H1 (cell line): ENCODE data around the gene ZACN. TPM values are rescaled to one million over a fixed set of nuclear protein-coding genes. Genes with fewer than 3 reads are reported as not detected.

Experiments
- CTCF ChIA-PET: fragments of 300-600 bp; sonication (Branson Sonifier 250); formaldehyde crosslinking; loops from one replicate; lab custom pipeline; 2021; ENCODE audit not compliant: partially characterized antibody; lab: Charles Lee
- POLR2A ChIA-PET: fragments of 300-600 bp; sonication (Branson Sonifier 250); formaldehyde crosslinking; loops from one replicate; lab custom pipeline; 2021; ENCODE audit warnings: inconsistent platforms; ENCODE audit not compliant: partially characterized antibody; lab: Charles Lee
- DNase-seq, 2 experiments: peaks; one replicate each; pipeline versions ENCODE4 v3.0.0 to v3.0.0-alpha.2; 2010 to 2022; ENCODE audit warnings: low spot score in 2 of 2, low read depth in 1 of 2, mixed read lengths in 1 of 2
- FAIRE-seq: peaks from 2 replicates; lab custom pipeline; 2011; peaks lifted over from hg19 to GRCh38; lab: Jason Lieb, UNC
- H2AFZ ChIP-seq: 2 replicates; pipeline ENCODE4 v1.8.1; 2012; ENCODE audit warnings: low read length, inconsistent platforms
- H2AK5ac ChIP-seq: 2 replicates; pipeline ENCODE4 v1.6.1; 2013; ENCODE audit warnings: low read depth, low read length
- H2BK120ac ChIP-seq: replicated peaks from 2 replicates; pipeline ENCODE3; 2013; ENCODE audit warnings: low read depth, low read length, inconsistent platforms
- H2BK12ac ChIP-seq: 2 replicates; pipeline ENCODE4 v1.6.1; 2013; ENCODE audit warnings: low read depth, low read length
- H2BK15ac ChIP-seq: 2 replicates; pipeline ENCODE4 v1.6.1; 2013; ENCODE audit warnings: low read length
- H2BK20ac ChIP-seq: 2 replicates; pipeline ENCODE4 v1.6.1; 2013; ENCODE audit warnings: low read length
- H2BK5ac ChIP-seq: 2 replicates; pipeline ENCODE4 v1.6.1; 2013; ENCODE audit warnings: low read depth, low read length
- H3K14ac ChIP-seq: 2 replicates; pipeline ENCODE4 v1.6.1; 2013; ENCODE audit warnings: inconsistent platforms; ENCODE audit not compliant: insufficient read length
- H3K18ac ChIP-seq: 2 replicates; pipeline ENCODE4 v1.6.1; 2013; ENCODE audit warnings: low read length; ENCODE audit errors: extremely low read depth
- H3K23ac ChIP-seq: 2 replicates; pipeline ENCODE4 v1.6.1; 2013; ENCODE audit warnings: inconsistent platforms; ENCODE audit not compliant: insufficient read length
- H3K23me2 ChIP-seq: 2 replicates; pipeline ENCODE4 v1.6.1; 2013; ENCODE audit warnings: low read depth, low read length
- H3K27ac ChIP-seq: 2 replicates; pipeline ENCODE4 v1.6.1; 2011; ENCODE audit warnings: low read depth, low read length, inconsistent platforms
- H3K27me3 ChIP-seq, 4 experiments: replicated peaks in 1 of 4; 1 replicate in 1 of 4; 2 replicates in 3 of 4; pipeline versions ENCODE4 v1.6.1 to v1.8.1; 2011 to 2013; ENCODE audit warnings: low read length in 3 of 4, mild to moderate bottlenecking in 3 of 4, inconsistent platforms in 2 of 4, mixed read lengths in 2 of 4, moderate library complexity in 1 of 4; ENCODE audit not compliant: control insufficient read depth in 3 of 4, insufficient read depth in 3 of 4; ENCODE audit errors: extremely low read depth in 1 of 4
- H3K36me3 ChIP-seq, 4 experiments: 2 replicates each; pipeline versions ENCODE4 v1.6.1 to v1.8.1; 2011 to 2013; ENCODE audit warnings: mild to moderate bottlenecking in 4 of 4, low read length in 3 of 4, moderate library complexity in 2 of 4, control low read depth in 1 of 4, inconsistent platforms in 1 of 4; ENCODE audit not compliant: insufficient read depth in 4 of 4, control insufficient read depth in 2 of 4
- H3K4ac ChIP-seq: replicated peaks from 2 replicates; pipeline ENCODE3; 2013; ENCODE audit warnings: low read length, low read depth, mixed read lengths, inconsistent platforms; ENCODE audit not compliant: insufficient read length
- H3K4me1 ChIP-seq, 4 experiments: replicated peaks in 1 of 4; 1 replicate in 1 of 4; 2 replicates in 3 of 4; pipeline versions ENCODE4 v1.6.1 to v1.8.1; 2011 to 2013; ENCODE audit warnings: low read length in 3 of 4, inconsistent platforms in 2 of 4, mixed read lengths in 1 of 4; ENCODE audit not compliant: insufficient read depth in 4 of 4, control insufficient read depth in 3 of 4
- H3K4me2 ChIP-seq, 2 experiments: 2 replicates each; pipeline versions ENCODE4 v1.6.1 to v1.8.1; 2011 to 2013; ENCODE audit warnings: low read depth in 2 of 2, low read length in 2 of 2, control low read depth in 1 of 2, inconsistent platforms in 1 of 2, mild to moderate bottlenecking in 1 of 2; ENCODE audit not compliant: insufficient read depth in 1 of 2
- H3K4me3 ChIP-seq, 4 experiments: fragments of 200-600, 300-600 bp in 1 of 4; sonication (generic), shearing (Covaris generic), sonication (Bioruptor Twin) in 1 of 4; 2 replicates each; pipeline versions ENCODE4 v1.5.1 to v1.8.1; 2011 to 2016; ENCODE audit warnings: low read length in 4 of 4, low read depth in 3 of 4, control low read depth in 2 of 4, inconsistent platforms in 2 of 4, mild to moderate bottlenecking in 2 of 4, mixed read lengths in 1 of 4, moderate library complexity in 1 of 4; ENCODE audit not compliant: insufficient read depth in 2 of 4; ENCODE audit errors: extremely low read depth in 1 of 4
- H3K56ac ChIP-seq: replicated peaks from 2 replicates; pipeline ENCODE3; 2013; ENCODE audit warnings: low read depth, mild to moderate bottlenecking, mixed read lengths, low read length, inconsistent platforms; ENCODE audit not compliant: insufficient read length
- H3K79me1 ChIP-seq: 2 replicates; pipeline ENCODE4 v1.6.1; 2013; ENCODE audit warnings: low read depth, low read length, control low read depth
- H3K79me2 ChIP-seq, 2 experiments: 2 replicates each; pipeline versions ENCODE4 v1.6.1 to v1.8.1; 2012 to 2013; ENCODE audit warnings: low read length in 2 of 2, mild to moderate bottlenecking in 2 of 2, inconsistent platforms in 1 of 2; ENCODE audit not compliant: insufficient read depth in 2 of 2, control insufficient read depth in 1 of 2
- H3K9ac ChIP-seq, 4 experiments: replicated peaks in 1 of 4; 1 replicate in 1 of 4; 2 replicates in 3 of 4; pipeline versions ENCODE4 v1.6.1 to v1.8.1; 2011 to 2013; ENCODE audit warnings: low read depth in 3 of 4, low read length in 3 of 4, control low read depth in 2 of 4, mild to moderate bottlenecking in 2 of 4, moderate library complexity in 2 of 4, inconsistent platforms in 1 of 4; ENCODE audit errors: extremely low read depth in 1 of 4
- H3K9me3 ChIP-seq, 2 experiments: 2 replicates each; pipeline versions ENCODE4 v1.6.1 to v1.8.1; 2012 to 2013; ENCODE audit warnings: mild to moderate bottlenecking in 2 of 2, moderate library complexity in 2 of 2, control low read depth in 1 of 2, inconsistent platforms in 1 of 2, low read depth in 1 of 2, low read length in 1 of 2, mixed read lengths in 1 of 2; ENCODE audit not compliant: insufficient read depth in 2 of 2
- H4K20me1 ChIP-seq, 2 experiments: replicated peaks in 1 of 2; 2 replicates each; pipeline versions ENCODE3 to v1.8.1; 2011 to 2013; ENCODE audit warnings: inconsistent platforms in 2 of 2, low read length in 2 of 2, mild to moderate bottlenecking in 1 of 2; ENCODE audit not compliant: insufficient read depth in 2 of 2, control insufficient read depth in 1 of 2
- H4K5ac ChIP-seq: 2 replicates; pipeline ENCODE4 v1.6.1; 2013; ENCODE audit warnings: low read length, low read depth, mixed read lengths, inconsistent platforms; ENCODE audit not compliant: insufficient read length
- H4K8ac ChIP-seq: 2 replicates; pipeline ENCODE4 v1.8.0; 2013; ENCODE audit warnings: mild to moderate bottlenecking, moderate library complexity, low read length, inconsistent platforms; ENCODE audit not compliant: insufficient read depth; ENCODE audit errors: extremely low read depth
- H4K91ac ChIP-seq: replicated peaks from 2 replicates; pipeline ENCODE3; 2013; ENCODE audit warnings: low read length, mixed read lengths, inconsistent platforms; ENCODE audit not compliant: insufficient read length
- E2F6 ChIP-seq: IDR thresholded peaks from 2 replicates; pipeline ENCODE4 v1.6.1; 2012; ENCODE audit warnings: inconsistent platforms
- FOSL1 ChIP-seq: IDR thresholded peaks from 2 replicates; pipeline ENCODE4 v1.6.1; 2011; ENCODE audit warnings: mild to moderate bottlenecking, low read depth, low read length, moderate library complexity; ENCODE audit not compliant: insufficient read depth
- HDAC6 ChIP-seq: IDR thresholded peaks from one replicate; pipeline ENCODE4 v1.7.1; 2012; ENCODE audit warnings: low read depth, mild to moderate bottlenecking, inconsistent platforms, low read length, moderate library complexity
- MAFK ChIP-seq: IDR thresholded peaks from 2 replicates; pipeline ENCODE4 v1.6.1; 2012; ENCODE audit warnings: low read depth, mild to moderate bottlenecking, improper control_type of control experiment, low read length
- WGBS, 2 experiments: shearing (Covaris generic) in 1 of 2; methylation state at CpG; one replicate each; pipeline versions ENCODE4 v1.1.6 to v1.1.7; 2013 to 2015; ENCODE audit warnings: low lambda C conversion rate in 2 of 2, mixed read lengths in 2 of 2, inconsistent platforms in 1 of 2, low coverage in 1 of 2, missing lambda C conversion rate in 1 of 2; ENCODE audit not compliant: insufficient replicate concordance in 2 of 2, insufficient coverage in 1 of 2, insufficient read length in 1 of 2; ENCODE audit errors: extremely low coverage in 1 of 2, missing lambda C conversion rate in 1 of 2; 5-methylcytosine and 5-hydroxymethylcytosine counted together
- polyA plus RNA-seq, 7 experiments: library from polyadenylated mRNA; depleted of rRNA in 3 of 7; stranded (reverse) in 5 of 7; unstranded in 2 of 7; fragments of >200 nt in 5 of 7; fragments of 200-250 nt in 2 of 7; gene quantifications; 1 replicate in 5 of 7; 2 replicates in 1 of 7; 4 replicates in 1 of 7; pipeline versions ENCODE4 v1.2.1 to v1.2.3, GENCODE V29; 2011 to 2013; ENCODE audit warnings: missing spikeins in 2 of 7, mixed read lengths in 2 of 7
- total RNA-seq: library from RNA; stranded (reverse); fragmentation: NEBNext Ultra II Directional; extraction: Animal tissue kit (Norgen Biotek cat#: 25700); gene quantifications from 2 replicates; pipeline ENCODE4 v1.2.1, GENCODE V29; 2021
- TF ChIP-seq, protein P1 (sequence below): IDR thresholded peaks from 2 replicates; pipeline ENCODE4 v1.6.1; 2011; ENCODE audit warnings: low read depth, mild to moderate bottlenecking, low read length; ENCODE audit not compliant: insufficient read depth

The ZACN gene
- total and polyA plus RNA-seq, 2 of the 8 experiments (the other 6 are each of a cell fraction or from before 2014, with no cell fraction given), result 0.26 TPM; not detected in 1

DNA sequence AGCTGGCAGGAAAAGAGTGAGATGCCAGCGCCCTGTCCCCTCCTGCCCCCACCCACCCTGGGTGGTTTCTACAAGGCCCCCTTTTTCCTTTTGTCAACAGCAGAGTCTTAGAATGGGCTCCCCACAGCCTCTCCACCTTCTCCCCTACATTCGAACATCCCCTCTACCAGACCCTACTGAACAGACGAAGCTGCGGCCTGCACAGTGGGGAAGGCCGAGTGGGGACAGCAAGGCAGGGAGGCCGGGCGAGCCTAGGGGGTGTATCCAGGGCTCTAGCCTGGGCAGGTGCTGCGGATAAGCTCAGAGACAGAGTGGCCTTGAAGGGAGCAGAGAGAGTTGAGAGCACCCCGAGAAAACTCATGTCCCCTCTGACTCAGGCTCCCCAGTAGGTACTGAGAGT is 7.4 kb downstream of the ZACN start:
- ChIA-PET CTCF (interaction anchor here (0.6 to 3.5 kb wide), 8 partner anchors 10 to 95 kb away, joined by 3 to 14 read pairs (median 4); no protein-coding TSS in a partner anchor), POLR2A (interaction anchor here (0.7 to 2.6 kb wide), 3 partner anchors 9 to 57 kb away, joined by 3 to 10 read pairs (median 3); partner anchors contain the start of gene GALR2)
- 88% methylated on average over 9 of the region's 9 CpGs; no CpG with 5 or more reads in 1 of the 2 experiments for WGBS, 2 experiments
- Histone ChIP-seq H3K4me2 (no peak overlapping the region), H4K91ac (no peak overlapping the region), H3K4me3 (no peak overlapping the region), H3K9me3 (no peaks in the 10 kb centered on the region), H4K8ac (no peak overlapping the region), H3K18ac (no peak overlapping the region), H3K27me3 (no peaks in the 10 kb centered on the region), H3K23me2 (no peaks in the 10 kb centered on the region), H4K5ac (no peak overlapping the region), H2BK20ac (no peak overlapping the region), H2BK15ac (no peak overlapping the region), H3K56ac (no peak overlapping the region), H3K9ac (no peak overlapping the region), H3K79me1 (no peaks in the 10 kb centered on the region; the same call in 1 of the 2 replicates), H2AK5ac (no peak overlapping the region), H3K23ac (no peak overlapping the region), H3K4ac (no peak overlapping the region), H2BK120ac (no peak overlapping the region), H3K4me1 (peaks cover 0 to 4% (median 0%) of the 10 kb centered on the region in 4 experiments; a peak in 4 of 7 replicates), H2BK12ac (no peak overlapping the region), H2BK5ac (no peak overlapping the region), H3K79me2 (no peaks in the 10 kb centered on the region), H4K20me1 (peaks cover 3 to 9% of the 10 kb centered on the region in 2 experiments), H3K14ac (no peak overlapping the region), H3K27ac (no peak overlapping the region), H2AFZ (no peak overlapping the region), H3K36me3 (peaks cover 21 to 53% (median 51%) of the 10 kb centered on the region in 4 experiments)
- FAIRE-seq (no peak), DNase-seq (no peak)
- TF ChIP-seq FOSL1, result no peak
- TF ChIP-seq, protein P1, sequence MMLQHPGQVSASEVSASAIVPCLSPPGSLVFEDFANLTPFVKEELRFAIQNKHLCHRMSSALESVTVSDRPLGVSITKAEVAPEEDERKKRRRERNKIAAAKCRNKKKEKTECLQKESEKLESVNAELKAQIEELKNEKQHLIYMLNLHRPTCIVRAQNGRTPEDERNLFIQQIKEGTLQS, result no peak
- TF ChIP-seq MAFK, result no peak
- TF ChIP-seq E2F6, result no peak
- no peak for TF ChIP-seq HDAC6
